Colonic mucosa (tissue), 4 donors: ENCODE data around the gene ADCY10. TPM values are rescaled to one million over a fixed set of nuclear protein-coding genes. Genes with fewer than 3 reads are reported as not detected.

ENCODE experiments used
- DNase-seq: peaks from one replicate; pipeline ENCODE4 v3.0.0-alpha.2; 2020
- H3K27ac ChIP-seq: fragments of 200-600 bp; one replicate; pipeline ENCODE4 v1.8.0; 2021
- H3K27me3 ChIP-seq: fragments of 200-600 bp; one replicate; pipeline ENCODE4 v1.8.0; 2021
- H3K36me3 ChIP-seq: fragments of 200-600 bp; one replicate; pipeline ENCODE4 v1.8.0; 2021
- H3K4me1 ChIP-seq: fragments of 200-600 bp; one replicate; pipeline ENCODE4 v1.8.0; 2021; ENCODE audit warnings: mild to moderate bottlenecking
- H3K4me3 ChIP-seq: fragments of 200-600 bp; one replicate; pipeline ENCODE4 v1.8.0; 2021
- H3K9ac ChIP-seq, 2 donors: one replicate each; pipeline ENCODE4 v1.7.0; 2013; ENCODE audit warnings: control low read depth in 2 of 2, low read depth in 2 of 2, low read length in 2 of 2
- H3K9me3 ChIP-seq: fragments of 200-600 bp; one replicate; pipeline ENCODE4 v1.8.0; 2021
- intact Hi-C: fragments of 100-400 bp; cut with DNase I; formaldehyde crosslinking; loops from one replicate; pipeline ENCODE4 v1.14.1; 2022
- total RNA-seq, 2 donors: library from RNA; stranded (reverse); fragmentation: NEBNext Ultra II Directional in 1 of 2; extraction: Animal tissue kit (Norgen Biotek cat#: 25700) in 1 of 2; gene quantifications; one replicate each; pipeline ENCODE4 v1.2.1, GENCODE V29; 2021
- TF ChIP-seq, protein P1 (sequence below): fragments of 200-600 bp; IDR thresholded peaks from one replicate; pipeline ENCODE4 v1.8.0; 2022; ENCODE audit warnings: antibody characterized with exemption, mild to moderate bottlenecking
- donor health status: healthy.
- donor health status: DM: no; HTN: no; CAD: no.
- donor health status: DM: no; HTN: no; CAD: no.

The ADCY10 gene
- total RNA-seq, 2 donors from 2014 or later: 0.64 to 1.6 TPM

DNA sequence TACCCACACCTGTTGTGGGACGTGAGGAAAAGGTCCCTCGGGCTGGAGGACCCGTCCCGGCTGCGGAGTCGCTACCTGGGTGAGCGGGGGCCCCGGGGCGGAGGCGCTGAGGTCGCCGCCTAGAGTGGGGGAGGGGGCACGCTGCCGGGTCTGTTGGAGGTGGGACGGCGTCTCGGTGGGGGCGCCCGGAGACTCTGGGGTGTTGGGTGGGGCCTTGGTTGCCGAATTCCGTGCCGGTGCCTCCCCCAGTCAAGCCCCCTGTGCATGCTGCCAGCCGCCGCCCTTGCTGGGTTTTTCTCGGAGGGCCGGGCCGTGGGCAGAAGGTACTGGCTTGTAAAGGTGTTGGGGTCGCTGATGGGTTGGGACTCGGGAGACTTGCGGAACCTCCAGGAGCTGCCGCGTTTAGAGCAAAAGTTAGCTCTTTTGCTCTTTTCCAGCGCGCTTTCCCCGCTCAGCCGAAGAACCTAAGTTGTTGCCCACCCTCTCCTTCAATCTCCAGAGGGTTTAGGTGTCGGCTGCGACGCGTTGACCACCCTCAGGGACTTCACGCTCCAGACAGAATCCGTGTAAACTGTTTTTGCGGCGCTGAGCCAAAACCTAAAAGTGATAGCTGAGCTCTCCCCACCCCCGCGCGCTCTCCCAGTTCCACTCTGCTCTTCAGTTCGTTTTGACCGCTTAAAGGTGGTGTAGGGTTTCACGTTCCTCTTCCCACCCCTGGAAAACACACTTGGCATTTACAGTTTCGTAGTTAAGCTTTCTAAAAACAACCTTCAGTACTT, 23.2 kb upstream of the ADCY10 start, which contains the start of gene MPC2:
Gene MPC2 (minus strand): TSS at position 143 of the 779 bp plus-strand sequence. CDS start 1,231 bp downstream, outside the sequence.
- Histone ChIP-seq H3K36me3 (no peaks in the 10 kb centered on the region), H3K9ac (peak within 1 kb of the TSS; percentile 92 to 93), H3K27ac (peak within 1 kb of the TSS; percentile 98), H3K4me3 (peak within 1 kb of the TSS; percentile 86), H3K4me1 (no peaks in the 10 kb centered on the region), H3K9me3 (no peaks in the 10 kb centered on the region), H3K27me3 (no peaks in the 10 kb centered on the region)
- intact Hi-C loops: loop anchor here (10.0 kb wide), 1 partner anchor 222 kb away; no protein-coding TSS in a partner anchor
- TF ChIP-seq, protein P1, sequence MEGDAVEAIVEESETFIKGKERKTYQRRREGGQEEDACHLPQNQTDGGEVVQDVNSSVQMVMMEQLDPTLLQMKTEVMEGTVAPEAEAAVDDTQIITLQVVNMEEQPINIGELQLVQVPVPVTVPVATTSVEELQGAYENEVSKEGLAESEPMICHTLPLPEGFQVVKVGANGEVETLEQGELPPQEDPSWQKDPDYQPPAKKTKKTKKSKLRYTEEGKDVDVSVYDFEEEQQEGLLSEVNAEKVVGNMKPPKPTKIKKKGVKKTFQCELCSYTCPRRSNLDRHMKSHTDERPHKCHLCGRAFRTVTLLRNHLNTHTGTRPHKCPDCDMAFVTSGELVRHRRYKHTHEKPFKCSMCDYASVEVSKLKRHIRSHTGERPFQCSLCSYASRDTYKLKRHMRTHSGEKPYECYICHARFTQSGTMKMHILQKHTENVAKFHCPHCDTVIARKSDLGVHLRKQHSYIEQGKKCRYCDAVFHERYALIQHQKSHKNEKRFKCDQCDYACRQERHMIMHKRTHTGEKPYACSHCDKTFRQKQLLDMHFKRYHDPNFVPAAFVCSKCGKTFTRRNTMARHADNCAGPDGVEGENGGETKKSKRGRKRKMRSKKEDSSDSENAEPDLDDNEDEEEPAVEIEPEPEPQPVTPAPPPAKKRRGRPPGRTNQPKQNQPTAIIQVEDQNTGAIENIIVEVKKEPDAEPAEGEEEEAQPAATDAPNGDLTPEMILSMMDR: no peak
- peak; percentile 82 for DNase-seq

DNA sequence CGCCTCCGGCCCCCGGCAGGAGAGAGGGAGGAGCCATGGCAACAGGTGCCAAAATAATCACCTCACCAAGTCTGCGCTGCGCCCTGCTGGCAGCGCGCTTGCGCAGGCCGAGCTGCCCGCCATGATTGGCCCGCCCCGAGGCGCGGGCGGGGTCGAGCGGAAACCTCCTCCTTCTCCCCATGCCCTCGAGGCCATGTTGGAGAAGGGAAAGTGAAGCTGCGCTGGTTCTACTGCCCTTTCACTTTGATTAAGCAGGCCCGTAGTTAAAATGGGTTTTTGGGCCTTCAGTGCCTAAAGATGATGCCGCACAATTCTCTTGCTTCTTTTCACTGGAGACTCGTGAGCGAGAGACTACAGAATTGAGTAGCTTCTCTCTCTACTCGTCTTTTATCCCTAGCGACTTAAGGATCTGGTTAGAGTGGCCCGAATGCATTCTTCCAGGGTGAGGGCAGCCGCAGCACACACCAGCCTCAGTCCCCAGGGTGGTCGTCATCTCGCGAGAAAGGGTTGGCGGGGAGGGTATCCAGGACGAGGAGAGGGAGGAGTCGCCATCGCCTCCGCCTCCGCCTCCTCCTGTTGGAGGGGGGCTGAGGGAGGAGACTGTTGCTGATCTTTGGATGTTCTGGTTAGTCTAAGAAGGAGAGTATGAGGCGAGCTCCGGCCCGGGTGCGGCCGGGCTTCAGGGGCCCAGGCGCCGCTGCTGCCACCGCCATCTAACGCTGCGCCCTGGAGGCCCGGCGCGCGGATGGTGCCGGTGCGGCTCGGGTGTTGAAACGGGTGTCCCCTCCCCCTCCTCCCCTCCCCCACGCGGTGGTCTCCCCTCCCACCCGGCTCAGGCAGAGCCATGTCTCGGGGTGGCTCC, 22.4 kb upstream of the ADCY10 start, which contains the start of gene DCAF6:
Gene DCAF6 (plus strand): TSS at position 616 of the 862 bp plus-strand sequence. CDS start 229 bp downstream, at position 845.
- H3K27me3 ChIP-seq: no peaks in the 10 kb centered on the region
- no peaks in the 10 kb centered on the region for H3K36me3 ChIP-seq
- TF ChIP-seq, protein P1: no peak
- no peaks in the 10 kb centered on the region for H3K4me1 ChIP-seq
- intact Hi-C loops: loop anchor here (10.0 kb wide), 1 partner anchor 221 kb away; no protein-coding TSS in a partner anchor
- DNase-seq: peak; percentile 97
- peak within 1 kb of the TSS; percentile 92 to 93 for H3K9ac ChIP-seq
- no peaks in the 10 kb centered on the region for H3K9me3 ChIP-seq
- peak within 1 kb of the TSS; percentile 86 for H3K4me3 ChIP-seq
- H3K27ac ChIP-seq: peak within 1 kb of the TSS; percentile 98

- H3K4me1 ChIP-seq: no peaks in the 10 kb centered on the region
- no peaks in the 10 kb centered on the region for H3K9me3 ChIP-seq
- peak overlapping the region; percentile 98 for H3K27ac ChIP-seq
- intact Hi-C loops: loop anchor here (10.0 kb wide), 1 partner anchor 221 kb away; no protein-coding TSS in a partner anchor
- H3K36me3 ChIP-seq: no peaks in the 10 kb centered on the region
- H3K4me3 ChIP-seq: peak overlapping the region; percentile 86
- H3K27me3 ChIP-seq: no peaks in the 10 kb centered on the region
- TF ChIP-seq, protein P1: no peak
- H3K9ac ChIP-seq: peak overlapping the region; percentile 70 to 93
- DNase-seq: peak; percentile 68
Measured at GRCh38 chr1:167935216-167936067, 21.5 kb upstream of the ADCY10 start.

DNA sequence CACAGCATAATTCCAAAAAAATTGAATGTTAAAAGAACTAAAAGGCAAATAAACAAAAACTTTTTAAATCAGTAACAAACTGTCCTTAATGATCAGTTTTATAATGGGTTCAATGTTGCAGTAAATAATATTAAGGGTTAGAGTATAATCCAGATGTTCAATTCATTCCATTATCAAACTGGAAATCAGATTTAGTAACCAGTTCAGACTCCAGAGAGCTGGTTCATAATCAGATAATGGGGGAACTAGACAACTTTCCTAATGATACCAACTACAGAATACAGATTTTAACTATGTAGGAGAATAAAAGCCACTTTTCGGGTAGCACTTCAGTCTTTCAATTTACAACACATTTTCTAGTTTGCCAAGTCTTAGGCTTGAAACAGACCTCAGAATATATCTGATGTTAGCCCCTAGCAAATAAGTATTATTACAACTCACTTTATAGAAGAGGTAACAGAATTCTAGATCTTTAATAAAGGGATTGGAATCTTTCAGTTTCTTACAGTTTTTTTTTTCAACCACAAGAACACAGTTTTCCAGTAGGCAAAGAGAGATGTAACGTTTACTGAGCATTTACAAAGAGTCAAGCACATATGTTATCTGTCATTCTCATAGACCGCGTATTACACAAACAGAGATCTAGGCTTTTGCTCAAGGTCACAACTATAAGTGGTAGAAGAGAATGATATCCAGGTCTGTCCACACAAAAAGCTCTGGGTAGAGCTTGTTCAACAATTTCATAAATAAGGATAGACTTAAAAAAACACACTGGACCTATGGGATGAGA, 20.7 kb upstream of the ADCY10 start:
- TF ChIP-seq, protein P1: no peak
- Histone ChIP-seq H3K4me3 (peak overlapping the region; percentile 86), H3K36me3 (no peaks in the 10 kb centered on the region), H3K4me1 (no peaks in the 10 kb centered on the region), H3K9me3 (no peaks in the 10 kb centered on the region), H3K9ac (peak overlapping the region; percentile 70 to 93), H3K27ac (peak overlapping the region; percentile 98), H3K27me3 (no peaks in the 10 kb centered on the region)
- intact Hi-C loops: loop anchor here (10.0 kb wide), 1 partner anchor 220 kb away; no protein-coding TSS in a partner anchor
- DNase-seq: no peak
